Stimulated activated naive CD8-positive, alpha-beta T cell treated with anti-CD3 and anti-CD28 coated beads, Interleukin-15, Interleukin-2, amounts not matched to agents 100 ng/mL and 50 ng/mL, for 24 hours (primary cell): ENCODE results near the gene SLC5A10.
"Not testable (repeated sequence)": the region's sequence is repeated elsewhere in the genome, so short reads cannot be mapped to it uniquely, and the experiment has no call there.

Experiments used
- H3K27ac Mint-ChIP-seq: one replicate; pipeline ENCODE4 v1.8.0; 2021; ENCODE audit warnings: mild to moderate bottlenecking, mixed read lengths
- H3K27me3 Mint-ChIP-seq: one replicate; pipeline ENCODE4 v1.8.0; 2021; ENCODE audit warnings: mixed read lengths
- H3K36me3 Mint-ChIP-seq: one replicate; pipeline ENCODE4 v1.8.0; 2021; ENCODE audit warnings: low read depth, mixed read lengths
- H3K4me1 Mint-ChIP-seq: one replicate; pipeline ENCODE4 v1.8.0; 2021; ENCODE audit warnings: low read depth, mixed read lengths
- H3K4me3 Mint-ChIP-seq: one replicate; pipeline ENCODE4 v1.8.0; 2021; ENCODE audit warnings: mild to moderate bottlenecking, mixed read lengths
- H3K9me3 Mint-ChIP-seq: one replicate; pipeline ENCODE4 v1.8.0; 2021; ENCODE audit warnings: mixed read lengths

SLC5A10 gene

DNA sequence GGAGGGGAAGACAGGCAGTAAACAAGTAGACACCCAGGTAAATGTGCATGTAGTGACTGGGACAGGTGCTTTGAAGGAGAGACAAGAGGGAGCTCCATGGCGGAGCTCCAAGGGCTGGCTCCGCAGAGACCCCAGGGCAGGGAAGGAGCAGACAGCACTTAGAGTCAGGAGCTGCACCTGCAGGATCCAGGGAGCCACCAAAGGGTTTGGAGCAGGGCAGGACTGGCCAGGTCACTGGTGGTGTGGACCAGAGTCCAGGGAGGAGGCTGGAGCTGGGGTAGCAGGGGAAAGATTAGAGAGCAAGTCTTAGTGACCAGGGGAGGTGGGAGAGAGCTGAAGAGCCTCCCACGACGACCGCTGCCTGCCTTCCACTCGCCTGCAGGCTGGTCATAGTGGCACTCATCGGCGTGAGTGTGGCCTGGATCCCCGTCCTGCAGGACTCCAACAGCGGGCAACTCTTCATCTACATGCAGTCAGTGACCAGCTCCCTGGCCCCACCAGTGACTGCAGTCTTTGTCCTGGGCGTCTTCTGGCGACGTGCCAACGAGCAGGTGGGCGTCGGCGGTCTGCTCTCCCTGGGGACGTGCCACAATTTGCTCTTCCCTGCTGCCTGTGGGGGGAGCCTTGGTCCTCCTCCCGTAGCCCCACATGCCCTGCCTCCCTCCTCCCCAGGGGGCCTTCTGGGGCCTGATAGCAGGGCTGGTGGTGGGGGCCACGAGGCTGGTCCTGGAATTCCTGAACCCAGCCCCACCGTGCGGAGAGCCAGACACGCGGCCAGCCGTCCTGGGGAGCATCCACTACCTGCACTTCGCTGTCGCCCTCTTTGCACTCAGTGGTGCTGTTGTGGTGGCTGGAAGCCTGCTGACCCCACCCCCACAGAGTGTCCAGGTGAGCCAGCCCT, 67.3 kb downstream of the SLC5A10 start:
- no peaks in the 10 kb centered on the region for H3K27me3 Mint-ChIP-seq
- no peak overlapping the region for H3K4me3 Mint-ChIP-seq
- H3K36me3 Mint-ChIP-seq: peaks cover 4% of the 10 kb centered on the region
- peak overlapping the region; percentile 37 for H3K27ac Mint-ChIP-seq
- H3K4me1 Mint-ChIP-seq: peaks cover 6% of the 10 kb centered on the region
- no peaks in the 10 kb centered on the region for H3K9me3 Mint-ChIP-seq

- H3K9me3 Mint-ChIP-seq: no peaks in the 10 kb centered on the region
- no peak overlapping the region for H3K4me3 Mint-ChIP-seq
- no peaks in the 10 kb centered on the region for H3K27me3 Mint-ChIP-seq
- H3K36me3 Mint-ChIP-seq: peaks cover 4% of the 10 kb centered on the region
- peaks cover 13% of the 10 kb centered on the region for H3K4me1 Mint-ChIP-seq
- peak overlapping the region; percentile 37 for H3K27ac Mint-ChIP-seq
These were observed 68.1 kb downstream of the SLC5A10 start for GRCh38 chr17:19020016-19020415.

GRCh38 chr17:19021011-19021621, 69.2 kb downstream of the SLC5A10 start:
- not testable (repeated sequence) for H3K9me3 Mint-ChIP-seq, H3K36me3 Mint-ChIP-seq, H3K27me3 Mint-ChIP-seq, H3K27ac Mint-ChIP-seq, H3K4me3 Mint-ChIP-seq
- peaks cover 13% of the 10 kb centered on the region for H3K4me1 Mint-ChIP-seq

GRCh38 chr17:19021622-19022083, 69.7 kb downstream of the SLC5A10 start:
- H3K4me1 Mint-ChIP-seq: peaks cover 13% of the 10 kb centered on the region
- no peak overlapping the region for H3K27ac Mint-ChIP-seq
- H3K4me3 Mint-ChIP-seq: no peak overlapping the region
- no peaks in the 10 kb centered on the region for H3K9me3 Mint-ChIP-seq
- peaks cover 4% of the 10 kb centered on the region for H3K36me3 Mint-ChIP-seq
- H3K27me3 Mint-ChIP-seq: no peaks in the 10 kb centered on the region

DNA sequence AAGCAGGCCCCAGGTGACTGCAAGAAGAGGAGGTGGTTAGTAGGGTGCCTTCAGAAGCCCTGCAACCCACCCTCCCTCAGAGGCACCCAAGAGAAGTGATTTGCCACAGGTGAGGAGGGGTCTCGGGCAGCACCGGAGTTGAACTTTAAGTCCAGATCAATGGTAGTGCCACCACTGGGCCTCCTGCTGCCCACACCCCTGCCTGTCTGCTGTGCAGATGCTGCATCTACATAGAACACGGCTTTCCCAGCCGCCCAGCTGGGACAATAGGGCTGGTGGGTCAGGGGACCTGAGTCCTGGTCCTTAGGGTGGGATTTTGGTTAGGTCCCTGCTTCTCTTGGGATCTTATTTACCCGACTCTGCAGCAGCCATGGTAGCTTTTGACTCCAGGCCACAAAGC, 70.2 kb downstream of the SLC5A10 start:
- H3K9me3 Mint-ChIP-seq: no peaks in the 10 kb centered on the region
- H3K27me3 Mint-ChIP-seq: no peaks in the 10 kb centered on the region
- peaks cover 13% of the 10 kb centered on the region for H3K4me1 Mint-ChIP-seq
- H3K27ac Mint-ChIP-seq: no peak overlapping the region
- H3K36me3 Mint-ChIP-seq: peaks cover 4% of the 10 kb centered on the region
- no peak overlapping the region for H3K4me3 Mint-ChIP-seq

- Mint-ChIP-seq H3K27me3 (no peaks in the 10 kb centered on the region), H3K36me3 (peaks cover 4% of the 10 kb centered on the region), H3K4me3 (no peak overlapping the region), H3K27ac (no peak overlapping the region), H3K4me1 (peaks cover 13% of the 10 kb centered on the region), H3K9me3 (no peaks in the 10 kb centered on the region)
These were observed 70.8 kb downstream of the SLC5A10 start for GRCh38 chr17:19022747-19023146.

DNA sequence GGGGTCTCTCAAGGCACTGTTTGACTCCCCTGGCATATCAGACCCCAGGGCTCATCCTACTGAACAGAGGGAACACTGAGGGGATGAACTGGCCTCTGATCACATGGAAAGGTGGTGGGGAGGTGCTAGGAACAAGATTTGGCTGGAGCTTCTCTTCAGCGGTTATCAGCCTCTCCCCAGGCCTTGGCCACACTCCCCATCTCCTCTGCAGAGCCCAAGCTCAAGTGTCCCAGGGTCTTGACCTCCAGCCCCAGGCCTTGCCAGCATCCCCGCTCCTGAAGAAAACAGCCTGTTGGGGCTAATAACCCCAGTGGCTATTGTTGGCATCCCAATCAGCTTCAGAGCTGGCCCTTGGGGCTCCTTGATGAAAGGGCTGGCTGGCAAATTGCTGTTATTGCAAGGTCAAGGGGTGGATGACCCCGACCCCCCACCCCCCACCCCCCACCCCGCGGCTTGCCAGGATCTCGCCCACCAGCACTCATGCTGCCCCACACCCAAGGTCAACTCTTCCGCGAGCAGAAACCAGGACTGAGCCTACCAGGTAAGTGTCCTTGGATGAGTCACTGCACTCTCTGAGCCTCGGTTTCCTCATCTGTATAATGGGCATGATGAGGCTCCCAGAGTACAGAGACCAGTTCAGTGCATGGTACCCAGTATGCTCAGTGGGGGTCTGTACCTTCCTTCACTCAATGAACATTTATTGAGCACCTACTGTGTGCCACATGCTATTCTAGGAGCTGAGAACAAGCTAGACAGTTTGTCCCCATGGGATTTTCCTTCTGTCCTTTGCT, 71.4 kb downstream of the SLC5A10 start:
- no peaks in the 10 kb centered on the region for H3K9me3 Mint-ChIP-seq
- H3K36me3 Mint-ChIP-seq: peaks cover 4% of the 10 kb centered on the region
- H3K4me1 Mint-ChIP-seq: peaks cover 13% of the 10 kb centered on the region
- no peak overlapping the region for H3K27ac Mint-ChIP-seq
- H3K4me3 Mint-ChIP-seq: no peak overlapping the region
- H3K27me3 Mint-ChIP-seq: no peaks in the 10 kb centered on the region

DNA sequence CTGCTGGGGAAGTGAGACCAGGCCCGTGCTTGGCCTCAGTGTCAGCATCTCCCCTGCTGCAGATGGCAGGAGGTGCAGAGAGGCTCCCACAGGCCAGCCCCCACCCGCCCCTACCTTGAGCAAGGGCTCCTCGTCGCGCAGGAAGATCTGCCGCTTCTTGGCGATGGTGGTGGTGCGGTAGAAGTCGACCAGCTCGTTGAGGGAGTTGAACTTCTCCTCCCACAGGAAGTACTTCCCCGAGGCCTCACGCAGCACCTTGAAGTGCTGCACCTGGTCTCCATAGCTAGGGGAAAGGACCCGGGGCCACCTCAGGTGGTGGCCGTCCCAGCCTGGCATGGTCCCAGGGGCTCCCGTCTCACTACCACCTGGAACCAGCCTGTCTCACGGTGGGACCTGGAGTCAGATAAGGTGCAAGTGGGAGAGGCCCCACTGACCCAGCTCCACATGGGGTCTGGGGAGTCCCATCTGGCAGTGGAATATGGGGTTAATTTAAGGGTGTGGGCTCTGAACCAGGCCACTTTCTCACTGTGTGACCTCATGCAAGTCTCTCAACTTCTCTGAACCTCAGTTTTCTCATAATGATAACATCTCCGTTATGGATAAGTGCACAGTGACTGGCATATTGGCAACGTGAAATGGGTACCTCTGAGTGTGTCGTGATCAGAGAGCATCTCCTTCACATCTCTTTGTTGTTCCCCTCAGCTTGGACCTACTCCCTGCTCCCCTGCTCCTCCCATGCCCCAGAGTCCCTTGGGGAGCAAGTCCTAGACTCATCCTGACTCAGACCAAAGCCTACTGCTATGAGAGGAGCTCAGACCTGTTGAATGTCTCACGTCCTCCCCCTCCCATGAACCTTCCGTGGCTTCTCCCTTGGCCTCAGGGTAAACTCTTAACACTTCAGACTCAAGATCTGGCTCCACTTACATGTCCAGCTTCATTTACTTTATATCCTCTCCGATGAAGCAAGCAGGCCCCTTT, 72.4 kb downstream of the SLC5A10 start:
- no peaks in the 10 kb centered on the region for H3K36me3 Mint-ChIP-seq
- no peaks in the 10 kb centered on the region for H3K27me3 Mint-ChIP-seq
- H3K27ac Mint-ChIP-seq: peak overlapping the region; percentile 38
- H3K9me3 Mint-ChIP-seq: no peaks in the 10 kb centered on the region
- H3K4me3 Mint-ChIP-seq: no peak overlapping the region
- peaks cover 13% of the 10 kb centered on the region for H3K4me1 Mint-ChIP-seq

GRCh38 chr17:19028671-19029070, 76.7 kb downstream of the SLC5A10 start:
- peaks cover 13% of the 10 kb centered on the region for H3K4me1 Mint-ChIP-seq
- not testable (repeated sequence) for H3K27ac Mint-ChIP-seq, H3K36me3 Mint-ChIP-seq, H3K4me3 Mint-ChIP-seq, H3K9me3 Mint-ChIP-seq, H3K27me3 Mint-ChIP-seq

- not testable (repeated sequence) for H3K9me3 Mint-ChIP-seq, H3K36me3 Mint-ChIP-seq, H3K27me3 Mint-ChIP-seq, H3K4me1 Mint-ChIP-seq, H3K27ac Mint-ChIP-seq, H3K4me3 Mint-ChIP-seq
These were observed 77.8 kb downstream of the SLC5A10 start for GRCh38 chr17:19029740-19030139.

- H3K4me1 Mint-ChIP-seq, H3K27ac Mint-ChIP-seq, H3K9me3 Mint-ChIP-seq, H3K27me3 Mint-ChIP-seq, H3K4me3 Mint-ChIP-seq, H3K36me3 Mint-ChIP-seq: not testable (repeated sequence)
These were observed 78.9 kb downstream of the SLC5A10 start for GRCh38 chr17:19030771-19031449.

DNA sequence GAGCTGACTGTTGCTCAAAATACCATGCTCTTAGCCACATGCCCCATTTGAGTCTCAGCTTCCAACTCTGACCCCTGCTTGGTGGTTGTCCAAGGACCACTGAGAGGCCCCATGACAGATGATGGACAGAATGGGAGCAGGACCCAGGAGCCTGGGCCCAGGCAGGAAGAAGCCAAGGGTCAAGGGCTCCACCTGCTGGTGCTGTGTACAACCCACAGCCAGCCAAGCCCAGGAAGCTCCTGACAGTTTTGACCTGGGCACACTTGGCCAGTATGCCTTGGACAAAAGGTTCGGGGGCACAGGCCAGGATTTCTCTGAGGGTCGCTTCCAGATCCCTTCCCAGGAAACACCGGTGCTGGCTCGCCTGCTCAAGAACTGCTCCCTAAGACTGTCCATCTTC, 79.8 kb downstream of the SLC5A10 start:
- not testable (repeated sequence) for H3K4me3 Mint-ChIP-seq, H3K27me3 Mint-ChIP-seq, H3K27ac Mint-ChIP-seq, H3K9me3 Mint-ChIP-seq, H3K36me3 Mint-ChIP-seq, H3K4me1 Mint-ChIP-seq

GRCh38 chr17:19032377-19032988, 80.5 kb downstream of the SLC5A10 start:
- not testable (repeated sequence) for H3K27me3 Mint-ChIP-seq, H3K4me1 Mint-ChIP-seq, H3K4me3 Mint-ChIP-seq, H3K27ac Mint-ChIP-seq, H3K9me3 Mint-ChIP-seq, H3K36me3 Mint-ChIP-seq
